Measurements from ENCODE around the gene KHDC4.
"Not testable (repeated sequence)": the region's sequence is repeated elsewhere in the genome, so short reads cannot be mapped to it uniquely, and the experiment has no call there.

The KHDC4 gene

GRCh38 chr1:155940482-155940992 is 6.3 kb upstream of the KHDC4 start:
- DNase-seq, result no peak

GRCh38 chr1:155938220-155938627 is 4.0 kb upstream of the KHDC4 start:
- DNase-seq, result peak; percentile 66

- DNase-seq, result no peak
Observed at GRCh38 chr1:155934936-155935590, 850 bp upstream of the KHDC4 start.

- no peak for DNase-seq
Observed at GRCh38 chr1:155933591-155934096, 569 bp downstream of the KHDC4 start.

GRCh38 chr1:155932487-155932886 is 1.7 kb downstream of the KHDC4 start:
- DNase-seq, result no peak

GRCh38 chr1:155932081-155932480 is 2.1 kb downstream of the KHDC4 start:
- DNase-seq, result no peak

- no peak for DNase-seq
Observed at GRCh38 chr1:155931332-155932038, 2.7 kb downstream of the KHDC4 start.

GRCh38 chr1:155930725-155931124 is 3.5 kb downstream of the KHDC4 start:
- DNase-seq, result not testable (repeated sequence)

GRCh38 chr1:155929057-155929456 is 5.2 kb downstream of the KHDC4 start:
- no peak for DNase-seq

- DNase-seq, result no peak
Observed at GRCh38 chr1:155925506-155925905, 8.7 kb downstream of the KHDC4 start.

GRCh38 chr1:155920717-155921116 is 13.5 kb downstream of the KHDC4 start:
- DNase-seq, result no peak

- DNase-seq, result no peak
Observed at GRCh38 chr1:155919801-155920200, 14.4 kb downstream of the KHDC4 start.

- DNase-seq, result no peak
Observed at GRCh38 chr1:155918660-155919059, 15.6 kb downstream of the KHDC4 start.

GRCh38 chr1:155913969-155914757 is 20.1 kb downstream of the KHDC4 start:
- DNase-seq, result no peak

- DNase-seq, result no peak
Observed at GRCh38 chr1:155912056-155912536, 22.1 kb downstream of the KHDC4 start.

- DNase-seq, result peak; percentile 81
Observed at GRCh38 chr1:155911156-155912055, 22.8 kb downstream of the KHDC4 start, which contains the start of gene RIT1. Gene RIT1 (minus strand): TSS chr1:155911349. CDS start chr1:155910761, 588 bp downstream.

- no peak for DNase-seq
Observed at GRCh38 chr1:155910621-155911121, 23.5 kb downstream of the KHDC4 start.

GRCh38 chr1:155909894-155910293 is 24.3 kb downstream of the KHDC4 start:
- no peak for DNase-seq

- no peak for DNase-seq
Observed at GRCh38 chr1:155904261-155904660, 30.0 kb downstream of the KHDC4 start.

- no peak for DNase-seq
Observed at GRCh38 chr1:155900161-155900560, 34.1 kb downstream of the KHDC4 start.

- no peak for DNase-seq
Observed at GRCh38 chr1:155899683-155900082, 34.5 kb downstream of the KHDC4 start.

- no peak for DNase-seq
Observed at GRCh38 chr1:155898888-155899287, 35.3 kb downstream of the KHDC4 start.
